PC-3 (cell line): ENCODE data around the gene PRUNE1.

Source experiments
- CTCF ChIP-seq: fragments of 300-600 bp; sonication (generic); conservative IDR thresholded peaks from 2 replicates; pipeline ENCODE4 v1.5.1; 2017; ENCODE audit warnings: antibody characterized with exemption, low read depth, mild to moderate bottlenecking, low read length
- EZH2 ChIP-seq: fragments of 300-600 bp; sonication (generic); IDR thresholded peaks from one replicate; pipeline ENCODE4 v1.6.1; 2017; ENCODE audit warnings: antibody characterized with exemption, mild to moderate bottlenecking, low read length; ENCODE audit not compliant: unreplicated experiment

GRCh38 chr1:150976401-150976821 lies 31.8 kb upstream of the PRUNE1 start:
- TF ChIP-seq CTCF: no peak
- TF ChIP-seq EZH2: no peak
